ENCODE measurements around the gene MADCAM1. TPM values are rescaled to one million over a fixed set of nuclear protein-coding genes. Genes with fewer than 3 reads are reported as not detected.

Gene MADCAM1
- total and polyA plus RNA-seq, 2 donors (not counting 1 experiment from before 2014, with no cell fraction given) = 0.70 to 2.5 TPM

GRCh38 chr19:485077-485476 is 11.2 kb upstream of the MADCAM1 start:
- Histone ChIP-seq H3K36me3 (replicated peaks in 1 of 2; ENCODE audit: control extremely low read depth in 1 of 2, control insufficient read depth in 1 of 2, extremely low read depth in 1 of 2, insufficient read depth in 2 of 2, low read length in 1 of 2) (no peaks in the 10 kb centered on the region), H2AFZ (ENCODE audit: insufficient read depth, low read depth, low read length, poor library complexity, severe bottlenecking) (no peak overlapping the region), H3K79me2 (ENCODE audit: control insufficient read depth, insufficient read depth, low read length) (no peaks in the 10 kb centered on the region), H3K4me1 (ENCODE audit: control insufficient read depth in 2 of 2, insufficient read depth in 2 of 2, low read length in 2 of 2) (peaks cover 0 to 14% of the 10 kb centered on the region in 2 donors), H3K27me3 (replicated peaks in 1 of 4; ENCODE audit: control extremely low read depth in 1 of 4, control insufficient read depth in 3 of 4, insufficient read depth in 4 of 4, low read length in 3 of 4) (peaks cover 0 to 18% (median 8%) of the 10 kb centered on the region in 4 experiments), H3K4me2 (replicated peaks; ENCODE audit: low read depth, low read length, poor library complexity, severe bottlenecking) (no peak overlapping the region), H3K4me3 (ENCODE audit: control extremely low read depth in 1 of 5, extremely low read depth in 1 of 5, insufficient read depth in 1 of 5, low read depth in 2 of 5, low read length in 4 of 5) (no peak overlapping the region), H4K20me1 (ENCODE audit: control insufficient read depth, insufficient read depth, low read length, poor library complexity, severe bottlenecking) (no peaks in the 10 kb centered on the region), H3K27ac (ENCODE audit: low read length in 2 of 2) (no peak overlapping the region), H3K9ac (ENCODE audit: low read length) (no peak overlapping the region), H3K9me3 (ENCODE audit: control extremely low read depth in 1 of 3, control insufficient read depth in 2 of 3, insufficient read depth in 1 of 3, low read length in 2 of 3) (peaks cover 0 to 26% (median 0%) of the 10 kb centered on the region in 3 donors)
- no peak for ATAC-seq (ENCODE audit: low read depth)
- TF ChIP-seq CTCF (IDR thresholded peaks at IDR 0.05) (no peak), EZH2 (IDR thresholded peaks at IDR 0.05; ENCODE audit: borderline replicate concordance, insufficient read depth, low read depth, low read length, poor library complexity, severe bottlenecking) (no peak)
- H3K27ac Mint-ChIP-seq = no peak overlapping the region
- peaks cover 4% of the 10 kb centered on the region for H3K9me3 Mint-ChIP-seq (ENCODE audit: insufficient read depth)
- peaks cover 3% of the 10 kb centered on the region for H3K4me1 Mint-ChIP-seq
- peaks cover 11% of the 10 kb centered on the region for H3K27me3 Mint-ChIP-seq
- no peak overlapping the region for H3K4me3 Mint-ChIP-seq
- ChIA-PET CTCF (no interaction called here), POLR2A (no interaction called here)
- 86% methylated on average over 16 of the region's 22 CpGs for WGBS (ENCODE audit: insufficient coverage)
- no peak for DNase-seq
- intact Hi-C loops (cut with micrococcal nuclease) = no loop called here

- TF ChIP-seq CTCF (IDR thresholded peaks at IDR 0.05) = no peak
- TF ChIP-seq EZH2 (IDR thresholded peaks at IDR 0.05; ENCODE audit: borderline replicate concordance, insufficient read depth, low read depth, low read length, poor library complexity, severe bottlenecking) = no peak
- intact Hi-C loops (cut with micrococcal nuclease) = no loop called here
- no peak overlapping the region for H3K4me3 Mint-ChIP-seq
- ATAC-seq (ENCODE audit: low read depth) (no peak), DNase-seq (no peak)
- H3K9me3 Mint-ChIP-seq (ENCODE audit: insufficient read depth) = no peaks in the 10 kb centered on the region
- POLR2A ChIA-PET = no interaction called here
- Histone ChIP-seq H3K4me1 (ENCODE audit: control insufficient read depth in 2 of 2, insufficient read depth in 2 of 2, low read length in 2 of 2) (peaks cover 0 to 12% of the 10 kb centered on the region in 2 donors), H2AFZ (ENCODE audit: insufficient read depth, low read depth, low read length, poor library complexity, severe bottlenecking) (no peak overlapping the region), H3K36me3 (replicated peaks in 1 of 2; ENCODE audit: control extremely low read depth in 1 of 2, control insufficient read depth in 1 of 2, extremely low read depth in 1 of 2, insufficient read depth in 2 of 2, low read length in 1 of 2) (no peaks in the 10 kb centered on the region), H3K9me3 (ENCODE audit: control extremely low read depth in 1 of 3, control insufficient read depth in 2 of 3, insufficient read depth in 1 of 3, low read length in 2 of 3) (peaks cover 0 to 21% (median 0%) of the 10 kb centered on the region in 3 donors), H3K4me3 (ENCODE audit: control extremely low read depth in 1 of 5, extremely low read depth in 1 of 5, insufficient read depth in 1 of 5, low read depth in 2 of 5, low read length in 4 of 5) (no peak overlapping the region), H3K79me2 (ENCODE audit: control insufficient read depth, insufficient read depth, low read length) (no peaks in the 10 kb centered on the region), H3K27me3 (replicated peaks in 1 of 4; ENCODE audit: control extremely low read depth in 1 of 4, control insufficient read depth in 3 of 4, insufficient read depth in 4 of 4, low read length in 3 of 4) (peaks cover 0 to 18% (median 8%) of the 10 kb centered on the region in 4 experiments), H3K27ac (ENCODE audit: low read length in 2 of 2) (no peak overlapping the region), H3K9ac (ENCODE audit: low read length) (no peak overlapping the region), H3K4me2 (replicated peaks; ENCODE audit: low read depth, low read length, poor library complexity, severe bottlenecking) (no peak overlapping the region), H4K20me1 (ENCODE audit: control insufficient read depth, insufficient read depth, low read length, poor library complexity, severe bottlenecking) (no peaks in the 10 kb centered on the region)
- CTCF ChIA-PET = interaction anchor here (2.9 kb wide), 1 partner anchor 25 kb away, joined by 14 read pairs; no protein-coding TSS in a partner anchor
- peaks cover 11% of the 10 kb centered on the region for H3K27me3 Mint-ChIP-seq
- H3K4me1 Mint-ChIP-seq = peaks cover 2% of the 10 kb centered on the region
- no peak overlapping the region for H3K27ac Mint-ChIP-seq
- 50% methylated on average over 19 of the region's 23 CpGs for whole genome bisulfite sequencing (ENCODE audit: insufficient coverage)
Observed at GRCh38 chr19:485583-486236, 10.6 kb upstream of the MADCAM1 start.

All from B cell (primary cell).